Liver (tissue), 9 donors: ENCODE measurements around the gene B3GNT3. TPM values are rescaled to one million over a fixed set of nuclear protein-coding genes. Genes with fewer than 3 reads are reported as not detected.

Experiments
- DNase-seq: peaks from one replicate; pipeline ENCODE4 v3.0.0-alpha.2; 2017; ENCODE audit warnings: low spot score
- H3K27ac ChIP-seq, 2 donors: one replicate each; pipeline ENCODE4 v1.7.0; 2013; ENCODE audit warnings: inconsistent platforms in 2 of 2, low read length in 2 of 2, control low read depth in 1 of 2, low read depth in 1 of 2, mild to moderate bottlenecking in 1 of 2
- H3K27me3 ChIP-seq, 4 donors: one replicate each; pipeline versions ENCODE4 v1.6.1 to v1.7.0; 2013; ENCODE audit warnings: low read length in 3 of 4, inconsistent platforms in 1 of 4, mild to moderate bottlenecking in 1 of 4, moderate library complexity in 1 of 4; ENCODE audit not compliant: control insufficient read depth in 4 of 4, insufficient read depth in 4 of 4
- H3K36me3 ChIP-seq, 4 donors: one replicate each; pipeline versions ENCODE4 v1.6.1 to v1.7.0; 2013; ENCODE audit warnings: low read length in 3 of 4, mild to moderate bottlenecking in 3 of 4, low read depth in 1 of 4, moderate library complexity in 1 of 4; ENCODE audit not compliant: control insufficient read depth in 4 of 4, insufficient read depth in 3 of 4
- H3K4me1 ChIP-seq, 4 donors: one replicate each; pipeline versions ENCODE4 v1.6.1 to v1.7.0; 2013; ENCODE audit warnings: low read length in 3 of 4, mild to moderate bottlenecking in 3 of 4, moderate library complexity in 1 of 4; ENCODE audit not compliant: control insufficient read depth in 4 of 4, insufficient read depth in 4 of 4
- H3K4me3 ChIP-seq, 3 donors: one replicate each; pipeline versions ENCODE4 v1.6.1 to v1.7.0; 2013; ENCODE audit warnings: low read length in 3 of 3, control low read depth in 1 of 3, low read depth in 1 of 3, mild to moderate bottlenecking in 1 of 3
- H3K9ac ChIP-seq, 2 donors: one replicate each; pipeline ENCODE4 v1.7.0; 2013; ENCODE audit warnings: low read length in 2 of 2, mild to moderate bottlenecking in 2 of 2, moderate library complexity in 2 of 2, control low read depth in 1 of 2, low read depth in 1 of 2
- H3K9me3 ChIP-seq, 4 donors: one replicate each; pipeline versions ENCODE4 v1.6.1 to v1.7.0; 2013; ENCODE audit warnings: low read length in 3 of 4; ENCODE audit not compliant: control insufficient read depth in 4 of 4
- ATF3 ChIP-seq: IDR thresholded peaks from 2 replicates; pipeline ENCODE4 v1.6.1; 2016; ENCODE audit warnings: antibody characterized with exemption
- CTCF ChIP-seq: fragments of 150-350 bp; IDR thresholded peaks from 2 replicates; pipeline ENCODE4 v1.5.1; 2017; ENCODE audit warnings: improper control_type of control experiment, low read depth, low read length; ENCODE audit not compliant: missing input control
- EGR1 ChIP-seq, 2 donors: IDR thresholded peaks; 2 replicates each; pipeline ENCODE4 v1.6.1; 2016 to 2018; ENCODE audit warnings: antibody characterized with exemption in 2 of 2, low read depth in 2 of 2
- FOXA1 ChIP-seq: IDR thresholded peaks from 2 replicates; pipeline ENCODE4 v1.6.1; 2016; ENCODE audit warnings: antibody characterized with exemption
- FOXA2 ChIP-seq: IDR thresholded peaks from 2 replicates; pipeline ENCODE4 v1.6.1; 2016; ENCODE audit warnings: antibody characterized with exemption
- GABPA ChIP-seq, 2 donors: IDR thresholded peaks in 1 of 2; conservative IDR thresholded peaks in 1 of 2; 2 replicates each; pipeline ENCODE4 v1.6.1; 2016; ENCODE audit warnings: antibody characterized with exemption in 2 of 2, mild to moderate bottlenecking in 1 of 2, moderate library complexity in 1 of 2
- HNF4G ChIP-seq: IDR thresholded peaks from 2 replicates; pipeline ENCODE4 v1.6.1; 2016; ENCODE audit warnings: antibody characterized with exemption
- JUND ChIP-seq, 2 donors: IDR thresholded peaks; 2 replicates each; pipeline ENCODE4 v1.6.1; 2016; ENCODE audit warnings: antibody characterized with exemption in 2 of 2
- MAX ChIP-seq: IDR thresholded peaks from 2 replicates; pipeline ENCODE4 v1.6.1; 2016; ENCODE audit warnings: antibody characterized with exemption
- NR2F2 ChIP-seq: IDR thresholded peaks from 2 replicates; pipeline ENCODE4 v1.6.1; 2016; ENCODE audit warnings: antibody characterized with exemption
- REST ChIP-seq: IDR thresholded peaks from 2 replicates; pipeline ENCODE4 v1.6.1; 2016; ENCODE audit warnings: antibody characterized with exemption, mild to moderate bottlenecking
- RXRA ChIP-seq, 2 donors: IDR thresholded peaks; 2 replicates each; pipeline ENCODE4 v1.6.1; 2017 to 2018; ENCODE audit warnings: antibody characterized with exemption in 2 of 2, mild to moderate bottlenecking in 1 of 2
- TAF1 ChIP-seq: conservative IDR thresholded peaks from 2 replicates; pipeline ENCODE4 v1.6.1; 2016; ENCODE audit warnings: antibody characterized with exemption, mild to moderate bottlenecking
- YY1 ChIP-seq: IDR thresholded peaks from 2 replicates; pipeline ENCODE4 v1.6.1; 2016; ENCODE audit warnings: antibody characterized with exemption, mild to moderate bottlenecking
- WGBS: extraction: QIAGEN DNeasy Blood & Tissue Kit; methylation state at CpG from one replicate; pipeline ENCODE4 v1.1.7; 2013; 5-methylcytosine and 5-hydroxymethylcytosine counted together
- polyA plus RNA-seq, 2 donors: library from polyadenylated mRNA; stranded (reverse) in 1 of 2; unstranded in 1 of 2; fragments of 200-250 nt in 1 of 2; fragments of >200 nt in 1 of 2; fragmentation: Nextera tagmentation in 1 of 2; extraction: Ambion mirVana in 1 of 2; gene quantifications; one replicate each; pipeline versions ENCODE4 v1.2.1 to v1.2.3, GENCODE V29; 2013 to 2015
- total RNA-seq, 2 donors: library from RNA; depleted of rRNA; stranded (reverse); fragments of >200 nt; gene quantifications; one replicate each; pipeline ENCODE4 v1.2.3, GENCODE V29; 2014
- donor health status: healthy.
- donor health status: healthy.
- donor health status: healthy.
- donor health status: healthy.
- donor health status: healthy.

The B3GNT3 gene
- total and polyA plus RNA-seq, 4 donors, result 0.14 to 2.1 (median 1.1) TPM

DNA sequence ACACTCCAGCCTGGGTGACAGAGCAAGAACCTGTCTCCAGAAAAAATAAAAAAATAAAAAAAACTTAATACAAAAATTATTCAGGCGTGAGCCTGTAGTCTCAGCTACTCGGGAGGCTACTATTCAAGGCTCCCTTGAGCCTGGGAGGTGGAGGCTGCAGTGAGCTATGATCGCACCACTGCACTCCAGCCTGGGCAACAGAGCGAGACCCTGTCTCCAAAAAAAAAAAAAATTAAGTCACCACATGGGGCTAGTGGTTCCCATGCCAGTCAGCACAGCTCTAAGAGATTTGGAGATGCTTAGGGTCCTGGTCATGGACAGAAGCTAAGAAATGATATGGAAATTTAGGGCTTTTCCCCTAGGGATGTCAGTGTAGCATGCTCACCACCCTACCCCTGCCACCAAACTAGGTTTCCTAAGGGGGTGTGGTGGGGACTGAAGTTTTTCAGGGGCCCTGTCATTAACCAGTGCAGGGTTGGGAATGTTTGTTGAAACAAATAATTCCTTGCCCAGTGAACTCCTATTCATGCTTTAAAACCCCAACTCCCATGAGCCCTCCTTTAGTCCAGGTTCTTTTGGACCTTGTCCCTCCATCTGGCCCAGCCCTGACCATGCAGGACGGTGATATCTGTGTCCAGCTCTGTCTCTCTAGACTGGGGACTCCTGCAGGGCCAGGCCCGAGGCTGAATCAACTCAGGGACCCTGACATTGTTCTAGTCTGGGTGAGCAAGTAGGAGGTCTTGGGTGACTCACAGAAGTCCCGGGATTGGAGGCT, 41.9 kb upstream of the B3GNT3 start:
- no peaks in the 10 kb centered on the region for H3K36me3 ChIP-seq
- H3K9me3 ChIP-seq, result no peaks in the 10 kb centered on the region
- H3K27ac ChIP-seq, result no peak overlapping the region
- 81% methylated on average over 7 of the region's 7 CpGs for WGBS
- peaks cover 0 to 4% (median 0%) of the 10 kb centered on the region in 4 donors for H3K4me1 ChIP-seq
- TF ChIP-seq YY1 (no peak), RXRA (IDR thresholded peaks at IDR 0.05) (no peak), JUND (IDR thresholded peaks at IDR 0.05) (no peak), CTCF (no peak), NR2F2 (no peak), ATF3 (no peak), TAF1 (no peak), MAX (no peak), EGR1 (IDR thresholded peaks at IDR 0.05; ENCODE audit: low read depth in 2 of 2) (no peak), REST (no peak), FOXA1 (no peak), FOXA2 (no peak), GABPA (IDR thresholded peaks at IDR 0.05 in 1 of 2, conservative IDR thresholded peaks at IDR 0.05 in 1 of 2) (no peak)
- DNase-seq, result no peak
- H3K9ac ChIP-seq, result no peak overlapping the region
- peaks cover 0 to 2% (median 0%) of the 10 kb centered on the region in 4 donors for H3K27me3 ChIP-seq
- no peak overlapping the region for H3K4me3 ChIP-seq

- Histone ChIP-seq H3K4me1 (peaks cover 0 to 4% (median 0%) of the 10 kb centered on the region in 4 donors), H3K27ac (no peak overlapping the region), H3K27me3 (peaks cover 0 to 2% (median 0%) of the 10 kb centered on the region in 4 donors), H3K9ac (no peak overlapping the region), H3K4me3 (no peak overlapping the region), H3K9me3 (no peaks in the 10 kb centered on the region), H3K36me3 (no peaks in the 10 kb centered on the region)
- TF ChIP-seq FOXA2 (no peak), EGR1 (IDR thresholded peaks at IDR 0.05; ENCODE audit: low read depth in 2 of 2) (no peak), TAF1 (no peak), HNF4G (no peak), REST (no peak), FOXA1 (no peak), YY1 (no peak), NR2F2 (no peak), GABPA (IDR thresholded peaks at IDR 0.05 in 1 of 2, conservative IDR thresholded peaks at IDR 0.05 in 1 of 2) (no peak)
- 46% methylated on average over 9 of the region's 9 CpGs for WGBS
- DNase-seq, result no peak
These were observed 41.0 kb upstream of the B3GNT3 start for GRCh38 chr19:17753976-17754375.
